HG02938 (cell line): ENCODE data around the gene PKNOX2.

Source experiments
- ATAC-seq: cut with Tn5 transposase; IDR thresholded peaks from one replicate; pipeline ENCODE4 v1.9.1; 2021; ENCODE audit warnings: mild to moderate bottlenecking, moderate library complexity; ENCODE audit not compliant: unreplicated experiment

Gene PKNOX2

DNA sequence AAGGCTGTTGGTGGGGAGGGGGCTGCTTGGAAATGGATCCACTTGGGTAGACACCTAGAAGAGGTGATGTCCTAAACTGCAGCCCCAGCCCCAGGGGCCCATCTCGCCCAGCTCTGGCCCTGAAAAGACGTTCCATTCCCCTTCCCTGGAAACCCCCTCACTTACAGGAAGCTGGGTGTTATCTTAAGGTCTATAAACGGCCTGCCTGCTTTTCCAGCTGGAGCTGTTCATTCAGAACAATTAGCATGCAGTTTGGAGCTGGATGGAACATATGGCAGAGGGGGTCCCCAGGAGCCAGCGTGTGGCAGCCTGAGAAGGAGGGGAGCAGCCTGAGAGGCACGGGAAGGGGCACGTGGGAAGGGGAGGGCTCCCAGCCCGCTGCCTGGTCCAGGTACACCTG lies 139.6 kb downstream of the PKNOX2 start:
- ATAC-seq = no peak

DNA sequence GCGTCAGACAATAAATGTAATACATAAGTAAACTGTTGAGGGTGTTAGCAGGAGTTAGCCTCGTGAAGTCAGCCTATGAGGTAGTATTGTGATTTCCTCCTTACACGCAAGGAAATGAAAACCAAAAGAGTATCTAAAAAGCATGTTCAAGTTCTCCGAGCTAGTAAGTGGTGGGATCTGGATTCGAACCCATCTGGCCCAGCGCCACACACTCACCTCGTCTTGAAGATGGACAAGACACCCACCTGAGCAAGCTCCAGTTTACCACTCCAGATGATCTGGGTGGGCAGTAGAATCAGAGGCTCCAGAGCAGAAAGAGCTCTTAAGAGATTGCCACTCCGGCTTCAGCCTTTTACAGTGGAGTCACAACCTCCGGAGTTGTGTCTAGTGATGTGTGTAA lies 140.3 kb downstream of the PKNOX2 start:
- ATAC-seq = no peak

DNA sequence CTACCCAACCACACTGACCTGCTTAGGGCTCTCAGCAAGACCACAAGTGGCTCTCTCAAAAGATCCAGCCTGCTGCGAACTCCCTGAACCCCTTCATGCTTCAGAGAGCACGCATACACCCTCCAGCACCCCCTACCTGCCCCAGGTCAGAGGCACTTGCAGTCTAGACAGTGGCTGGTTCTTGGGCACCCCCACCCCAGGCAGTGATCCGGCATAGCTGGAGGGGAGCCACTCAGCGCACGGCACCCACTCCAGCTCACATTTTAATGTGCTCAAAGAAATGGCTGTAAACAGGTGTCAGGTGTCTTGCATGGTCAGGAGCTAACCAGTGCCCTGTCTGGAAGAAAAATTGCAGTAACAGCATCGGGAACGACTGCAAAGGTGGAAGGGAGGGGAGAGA lies 140.8 kb downstream of the PKNOX2 start:
- no peak for ATAC-seq

DNA sequence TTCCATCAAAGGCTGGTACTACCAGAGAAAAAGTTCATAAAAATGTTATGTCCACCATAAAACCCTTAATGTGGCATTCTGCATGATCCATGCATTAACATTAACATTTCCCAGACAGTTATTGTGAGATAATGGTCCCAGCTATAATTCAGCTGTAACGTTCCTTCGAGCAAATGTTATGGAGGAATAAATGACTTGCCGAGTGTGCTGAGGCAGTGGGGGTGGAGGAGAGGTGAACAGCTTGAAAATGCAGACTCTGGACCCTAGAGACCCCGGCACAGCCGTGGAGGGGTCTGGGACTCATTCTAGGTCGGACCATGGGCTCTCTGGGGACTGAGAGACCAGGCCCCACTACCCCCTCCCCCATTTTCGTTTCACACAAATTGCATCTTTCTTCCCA lies 141.9 kb downstream of the PKNOX2 start:
- ATAC-seq = no peak

DNA sequence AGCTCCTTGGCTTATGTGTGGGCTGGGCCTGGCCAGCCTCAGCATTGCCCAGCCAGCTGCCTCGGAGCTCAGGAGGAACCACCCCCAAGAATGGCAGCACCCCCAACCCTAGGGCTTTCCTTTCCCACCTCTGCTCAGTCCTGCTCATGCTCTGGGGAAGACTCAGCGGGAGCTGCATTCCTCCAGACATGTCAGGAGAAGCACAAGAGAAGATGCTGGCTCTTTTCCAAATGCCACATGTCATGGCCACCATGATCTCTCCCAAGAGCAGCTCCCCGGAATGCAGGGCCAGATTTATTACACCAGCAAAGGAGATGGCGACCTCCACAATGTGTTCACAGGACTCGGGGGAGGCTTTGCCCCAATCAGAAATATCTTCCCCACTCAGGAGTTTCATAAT lies 143.7 kb downstream of the PKNOX2 start:
- ATAC-seq = no peak

DNA sequence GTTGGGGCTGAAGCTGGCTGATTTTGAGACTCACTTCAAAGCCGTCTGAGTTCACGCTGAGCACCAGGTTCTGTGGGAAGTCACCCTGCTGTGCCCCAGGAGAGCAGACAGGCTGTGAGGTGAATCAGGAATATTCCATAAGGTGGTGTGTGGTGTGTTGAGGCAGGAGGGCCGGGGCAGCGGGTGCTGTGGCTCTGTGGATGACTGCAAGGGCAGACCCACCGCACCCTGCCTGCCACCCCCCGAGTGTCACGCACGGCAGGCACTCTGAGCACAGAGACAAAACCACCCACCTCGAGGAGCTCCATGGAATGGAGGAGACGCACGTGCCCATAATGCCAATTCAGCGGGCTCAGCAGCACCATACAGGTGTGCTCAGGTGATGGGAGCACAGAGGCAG lies 147.8 kb downstream of the PKNOX2 start:
- no peak for ATAC-seq

DNA sequence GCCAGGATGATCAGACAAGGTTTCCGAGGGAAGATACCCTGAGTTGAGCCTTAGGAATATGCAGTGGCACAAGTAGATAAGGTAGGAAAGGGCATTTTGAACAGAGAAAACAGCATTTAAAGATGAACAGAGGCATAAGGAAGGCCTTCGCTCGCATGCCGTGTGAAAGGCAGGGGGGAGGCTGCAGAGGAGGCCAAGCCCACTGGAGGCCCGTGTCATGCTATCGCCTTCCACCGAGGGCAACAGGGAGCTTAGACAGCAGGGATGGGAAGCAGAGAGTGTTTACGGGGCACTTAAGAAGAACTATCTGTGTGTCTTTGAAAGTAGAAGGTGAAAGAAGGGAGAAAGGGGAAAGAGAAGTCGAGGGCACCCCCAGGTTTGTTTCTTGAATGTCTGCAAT lies 148.3 kb downstream of the PKNOX2 start:
- no peak for ATAC-seq

DNA sequence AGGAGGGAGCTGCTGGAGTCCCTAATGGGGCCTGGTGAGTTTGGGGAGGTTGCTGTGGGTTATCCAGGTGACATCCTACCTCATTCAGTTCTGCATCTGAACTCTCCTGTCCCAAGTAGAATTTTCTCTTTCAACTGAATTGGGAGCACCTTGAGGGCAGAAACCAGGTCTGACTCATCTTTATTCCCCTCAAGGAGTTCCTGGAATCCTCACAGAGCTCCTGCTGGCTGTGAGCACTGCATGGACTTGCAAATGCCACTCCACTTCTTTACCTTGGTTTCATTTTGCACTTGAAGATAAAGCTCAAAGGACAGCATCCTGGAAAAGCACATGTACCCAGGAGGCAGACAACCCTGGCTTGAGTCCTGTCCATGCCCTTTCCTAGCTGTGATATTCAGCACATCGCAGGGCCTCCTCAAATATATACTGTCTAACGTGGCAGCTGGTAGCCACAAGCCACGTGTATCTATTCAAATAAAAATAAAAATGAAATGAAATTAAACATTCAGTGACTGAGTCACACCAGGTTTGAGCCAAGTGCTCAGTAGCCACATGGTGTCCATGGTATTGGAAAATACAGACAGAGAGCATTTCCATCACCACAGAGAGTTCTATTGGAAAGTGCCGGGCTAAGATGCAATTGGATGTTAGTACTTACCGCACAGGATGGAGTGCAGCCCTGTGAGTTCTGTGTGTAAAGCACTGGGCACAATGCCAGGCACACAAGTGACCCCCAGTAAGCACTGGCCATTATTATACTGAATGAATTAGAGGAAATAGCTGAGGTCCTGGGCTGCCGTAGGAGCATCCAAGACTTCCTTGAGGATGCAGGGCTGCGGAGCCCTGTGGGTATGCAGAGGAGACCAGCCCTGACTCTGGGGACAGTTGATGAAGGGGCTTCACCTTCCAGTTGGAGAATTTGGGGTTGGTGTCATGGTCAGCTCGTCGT lies 149.0 kb downstream of the PKNOX2 start:
- ATAC-seq = no peak

DNA sequence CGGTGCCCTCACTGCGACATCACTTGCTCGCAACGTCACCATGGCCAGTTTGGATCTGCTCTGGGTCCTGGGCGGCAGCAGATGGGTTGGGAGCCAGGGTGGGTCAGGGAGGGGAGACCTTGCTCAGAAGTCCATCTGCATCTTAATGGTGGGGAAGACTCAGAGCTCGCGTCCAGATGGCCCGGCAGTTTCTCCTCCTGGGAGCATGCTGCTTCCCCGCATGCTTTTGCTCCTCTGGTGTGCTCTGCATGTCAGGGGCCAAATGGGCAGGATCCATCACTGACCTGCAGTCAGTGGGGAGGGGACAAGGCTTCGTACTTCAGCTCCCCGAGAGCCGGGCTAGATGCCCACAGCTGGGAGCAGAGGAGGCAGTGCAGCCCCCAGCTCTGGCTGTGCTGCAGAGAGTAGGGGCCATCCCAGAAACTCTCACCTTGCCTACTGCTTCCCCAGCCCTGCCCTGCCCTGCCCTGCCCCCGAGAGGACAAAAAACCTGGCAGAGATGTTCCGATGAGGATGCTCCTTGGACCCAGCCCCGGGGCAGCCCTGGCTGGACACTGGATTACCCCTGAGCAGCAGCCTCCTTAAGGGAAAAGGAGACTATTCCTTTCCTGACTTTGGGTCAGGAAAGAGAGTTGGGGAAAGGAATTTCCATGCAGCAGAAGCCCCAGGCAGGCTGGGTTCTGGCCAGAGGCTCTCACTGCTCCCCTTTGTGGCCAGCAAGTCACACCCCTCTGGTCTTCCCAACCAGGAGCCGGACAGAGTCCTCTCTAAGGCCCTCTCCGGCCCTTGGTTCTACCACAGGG lies 149.9 kb downstream of the PKNOX2 start:
- no peak for ATAC-seq

DNA sequence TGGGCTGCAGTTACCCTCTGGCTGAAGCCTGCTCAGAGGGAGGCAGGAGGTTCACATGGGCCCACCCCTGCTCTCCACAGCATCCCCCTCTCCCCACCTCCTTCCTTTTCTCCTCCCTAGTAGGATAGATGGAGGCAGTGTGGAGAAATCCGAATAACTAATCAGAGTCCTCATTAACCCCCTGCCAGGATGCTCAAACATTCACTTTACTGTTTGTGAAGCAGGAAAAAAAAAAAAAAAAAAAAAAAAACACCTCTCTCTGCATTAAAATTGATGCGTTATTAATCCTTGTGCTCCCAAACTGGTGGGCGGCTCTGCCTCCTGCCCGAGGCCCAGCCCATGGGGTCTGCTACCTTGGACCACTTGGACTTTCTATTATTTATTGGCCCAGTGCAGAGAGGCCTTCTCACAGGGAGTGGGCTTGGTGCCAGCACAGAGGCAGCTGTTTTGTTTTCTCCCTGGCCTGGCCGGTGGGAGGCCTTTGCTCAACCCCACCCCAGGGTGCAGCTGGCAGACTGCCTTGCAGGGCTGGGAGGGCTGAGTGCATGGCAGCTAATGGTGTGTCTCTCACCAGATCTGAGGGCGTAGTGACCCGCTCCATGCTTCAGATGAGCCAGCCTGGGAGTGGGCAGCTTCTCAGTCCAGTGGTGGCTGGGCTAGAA lies 150.7 kb downstream of the PKNOX2 start:
- ATAC-seq = no peak

DNA sequence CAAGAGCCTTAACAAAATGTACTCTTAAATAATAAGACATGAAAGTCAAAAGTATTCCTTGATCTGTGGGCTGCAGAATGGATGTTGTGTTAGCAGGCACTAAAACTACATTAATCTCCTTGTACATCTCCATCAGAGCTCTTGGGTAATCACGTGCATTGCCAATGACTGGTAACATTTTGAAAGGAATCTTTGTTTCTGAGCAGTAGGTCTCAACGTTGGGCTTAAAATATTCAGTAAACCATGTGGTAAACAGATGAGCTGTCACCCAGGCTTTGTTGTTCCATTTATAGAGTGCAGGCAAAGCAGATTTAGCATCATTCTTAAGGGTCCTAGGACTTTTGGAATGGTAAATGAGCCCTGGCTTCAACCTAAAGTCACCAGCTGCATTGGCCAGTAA lies 152.9 kb downstream of the PKNOX2 start:
- ATAC-seq = no peak

DNA sequence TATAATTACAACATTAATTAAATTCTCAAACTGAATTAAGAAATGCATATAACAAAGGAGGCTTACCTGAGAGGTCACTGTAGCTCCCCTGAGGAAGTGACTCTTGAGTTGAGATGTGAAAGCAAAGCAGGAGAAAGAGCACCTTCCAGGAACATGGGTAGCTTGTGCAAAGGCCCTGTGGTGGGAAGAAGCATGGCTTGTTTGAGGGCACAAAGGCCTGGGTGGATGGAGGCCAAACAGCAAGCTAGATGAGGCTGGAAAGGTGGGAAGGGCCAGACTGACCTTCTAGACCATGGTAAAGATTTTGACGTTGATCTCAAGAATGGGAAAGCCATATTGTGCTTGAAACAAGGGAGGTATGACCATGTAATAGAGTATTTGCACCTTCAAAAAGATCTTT lies 155.1 kb downstream of the PKNOX2 start:
- no peak for ATAC-seq

DNA sequence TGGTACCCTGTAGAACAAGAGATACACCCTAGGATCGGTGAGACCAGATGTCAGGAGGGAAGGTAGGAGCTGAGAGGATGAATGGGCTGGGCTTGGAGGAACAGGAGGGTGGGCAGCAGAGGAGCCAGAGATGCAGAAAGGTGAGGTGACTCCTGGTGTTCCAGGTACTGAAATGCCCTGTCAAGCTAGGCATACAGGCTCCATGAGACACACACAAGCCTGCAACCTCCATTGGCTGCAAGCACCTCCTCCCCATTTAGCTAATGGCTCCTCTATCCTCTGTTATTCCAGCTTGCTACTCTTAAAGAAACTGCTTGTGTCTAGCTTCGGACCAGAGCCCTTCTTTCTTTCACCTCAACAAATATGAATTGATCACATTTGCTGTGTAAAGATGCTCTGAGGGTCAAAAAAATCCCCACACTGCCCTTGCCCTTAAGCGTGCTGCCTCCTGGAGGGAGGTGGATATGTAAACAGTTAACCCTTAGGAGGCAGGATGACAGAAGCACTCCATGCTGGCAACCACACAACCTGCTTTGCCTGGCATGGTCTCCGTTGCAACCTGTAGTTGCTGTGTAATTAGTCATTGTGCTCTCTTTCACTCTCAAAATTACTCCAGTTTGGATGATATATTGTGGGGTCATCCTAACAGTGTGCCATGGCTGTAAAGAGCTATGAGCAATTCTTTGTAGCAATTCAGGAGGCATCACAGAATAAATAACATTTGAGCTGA lies 156.0 kb downstream of the PKNOX2 start:
- ATAC-seq = no peak

DNA sequence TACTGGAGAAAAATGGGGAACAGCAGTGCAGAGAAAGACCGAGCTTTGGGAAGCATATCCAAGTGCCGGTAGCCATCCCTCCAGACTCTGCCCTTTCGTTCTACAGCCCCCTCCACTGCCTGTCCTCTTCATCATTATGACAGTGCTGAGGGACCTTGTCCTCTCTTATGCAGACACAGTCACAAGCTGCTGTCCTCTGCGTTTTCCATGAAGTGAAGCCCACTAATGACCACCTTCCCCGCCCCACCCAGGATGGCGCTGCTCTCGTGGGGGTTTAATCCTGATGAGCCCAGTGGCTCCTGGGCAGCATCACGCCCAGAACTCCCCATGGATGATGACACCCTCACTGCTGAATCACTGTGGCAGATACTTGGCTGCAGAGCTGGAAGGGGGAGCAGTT lies 157.7 kb downstream of the PKNOX2 start:
- no peak for ATAC-seq

DNA sequence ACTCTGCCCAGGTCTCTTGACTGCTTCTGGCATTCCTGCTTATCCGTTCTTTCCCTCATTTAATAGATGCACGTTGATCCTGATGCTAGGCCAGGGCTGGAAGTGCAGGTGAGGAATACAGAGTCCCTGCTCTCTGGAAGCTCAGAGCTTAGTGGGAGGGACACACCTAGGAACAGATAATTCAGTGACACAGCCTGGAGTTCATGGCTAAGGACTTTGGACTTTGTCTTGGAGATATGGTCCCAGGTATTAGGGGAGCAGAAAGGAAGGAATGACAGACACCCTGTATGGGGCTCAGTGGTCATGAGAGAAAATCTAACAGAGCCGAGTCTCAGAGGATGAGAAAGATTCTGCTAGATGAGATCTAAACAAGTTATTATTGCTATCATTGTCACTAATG lies 160.6 kb downstream of the PKNOX2 start:
- ATAC-seq = no peak

DNA sequence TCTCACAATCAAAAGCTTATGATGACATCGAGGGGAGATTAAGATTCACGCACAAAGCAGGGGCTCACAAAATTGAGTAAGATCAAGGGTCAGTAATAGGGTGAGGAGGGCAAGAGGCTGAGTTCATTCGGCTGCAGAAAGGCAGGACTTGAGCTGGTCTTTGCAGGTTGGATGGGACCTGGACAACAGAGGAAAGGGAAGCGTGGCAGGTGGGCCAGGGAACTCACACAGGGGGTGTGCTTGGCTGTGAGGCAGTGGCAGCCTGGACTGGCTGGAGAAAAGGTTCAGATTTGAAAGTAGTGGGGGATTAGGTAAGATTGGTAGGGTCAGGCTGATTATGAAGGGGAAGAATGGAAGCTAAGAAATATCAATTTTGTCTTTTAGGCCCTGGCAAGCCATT lies 161.6 kb downstream of the PKNOX2 start:
- no peak for ATAC-seq

DNA sequence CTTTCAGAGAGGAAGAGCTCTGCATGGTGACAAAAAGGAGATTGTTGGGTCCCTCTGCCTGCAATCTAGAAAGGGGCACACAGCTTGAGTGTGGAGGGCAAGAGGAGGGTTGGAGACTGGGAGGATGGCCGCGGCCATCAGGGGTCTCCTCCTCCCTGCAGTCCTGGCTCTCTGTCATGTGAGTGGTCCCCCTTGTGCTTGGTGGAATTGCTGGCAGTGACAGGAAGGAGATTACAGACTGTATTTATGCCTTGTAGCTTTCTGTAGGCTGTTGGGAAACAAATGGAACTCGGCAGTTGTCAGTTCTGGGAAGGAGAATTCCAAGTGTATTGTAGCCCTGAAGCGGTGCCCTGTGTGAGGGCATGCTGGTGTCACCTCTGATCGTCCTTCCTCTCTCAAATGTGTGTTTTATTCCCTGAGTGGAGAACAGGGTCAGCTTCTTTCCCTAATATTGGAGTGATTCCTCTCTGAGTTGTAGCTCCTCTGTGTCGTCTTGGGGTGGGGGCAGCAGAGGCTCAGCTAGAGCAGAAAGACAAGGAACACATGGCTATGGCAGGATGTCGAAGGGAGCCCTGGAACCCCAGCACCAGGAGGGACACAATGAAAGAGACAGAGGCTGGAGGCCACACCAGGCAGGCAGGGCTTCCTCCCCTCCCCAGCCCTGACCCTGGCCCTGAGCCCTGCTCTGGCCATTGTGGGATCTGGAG lies 163.1 kb downstream of the PKNOX2 start:
- no peak for ATAC-seq

DNA sequence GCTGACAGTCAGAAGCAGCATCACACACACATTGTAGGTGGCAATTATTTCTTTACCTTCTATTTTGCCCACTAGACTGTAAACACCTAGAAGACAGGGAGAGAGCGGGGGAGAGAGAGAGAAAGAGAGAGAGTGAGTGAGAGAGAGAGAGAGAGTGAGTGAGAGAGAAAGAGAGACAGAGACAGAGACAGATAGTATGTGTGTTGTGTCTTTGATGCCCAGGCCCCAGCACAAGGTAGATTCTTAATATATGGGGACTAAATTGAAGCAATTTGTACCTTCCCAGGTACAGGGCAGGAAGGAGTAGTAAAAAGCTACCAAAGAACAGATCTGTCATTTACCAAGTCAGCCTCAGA lies 163.7 kb downstream of the PKNOX2 start:
- ATAC-seq = no peak

DNA sequence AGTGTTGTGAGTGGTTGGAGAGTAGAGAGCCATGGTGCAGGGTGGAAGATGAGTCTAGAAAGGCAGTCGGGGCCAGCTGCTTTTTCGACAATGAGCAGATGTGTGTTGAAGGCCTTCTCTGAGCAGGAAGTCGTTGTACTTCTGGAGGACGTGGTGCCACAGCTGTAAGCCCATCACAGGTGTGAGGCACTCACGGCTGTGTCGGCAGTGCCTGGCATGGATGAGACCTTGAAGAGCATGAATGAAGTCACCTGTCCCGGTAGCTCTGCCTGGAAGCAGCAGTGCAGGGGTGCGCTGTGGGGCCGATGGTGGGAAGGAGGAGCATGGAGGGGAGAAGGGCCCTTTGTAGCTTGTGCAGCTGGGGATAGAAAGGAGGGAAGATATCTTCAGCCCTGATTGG lies 165.2 kb downstream of the PKNOX2 start:
- no peak for ATAC-seq
